Thymus (tissue), 11 donors: ENCODE results near the gene FAM20C. TPM values are rescaled to one million over a fixed set of nuclear protein-coding genes. Genes with fewer than 3 reads are reported as not detected.
"Not testable (repeated sequence)": the region's sequence is repeated elsewhere in the genome, so short reads cannot be mapped to it uniquely, and the experiment has no call there.

Experiments used
- DNase-seq, 9 donors: peaks; one replicate each; pipeline ENCODE4 v3.0.0-alpha.2; 2013; ENCODE audit warnings: low spot score in 9 of 9, low read depth in 6 of 9, missing footprints in 1 of 9
- H3K27ac ChIP-seq, 2 donors: one replicate each; pipeline ENCODE4 v1.5.1; 2013; ENCODE audit warnings: control low read depth in 1 of 2, low read depth in 1 of 2, low read length in 1 of 2, mild to moderate bottlenecking in 1 of 2, moderate library complexity in 1 of 2
- H3K27me3 ChIP-seq, 2 donors: one replicate each; pipeline ENCODE4 v1.5.1; 2013; ENCODE audit warnings: low read length in 1 of 2; ENCODE audit not compliant: control insufficient read depth in 2 of 2, insufficient read depth in 1 of 2
- H3K36me3 ChIP-seq, 2 donors: one replicate each; pipeline ENCODE4 v1.5.1; 2013; ENCODE audit warnings: low read length in 1 of 2, mild to moderate bottlenecking in 1 of 2, moderate library complexity in 1 of 2; ENCODE audit not compliant: control insufficient read depth in 2 of 2, insufficient read depth in 2 of 2
- H3K4me1 ChIP-seq, 2 donors: one replicate each; pipeline ENCODE4 v1.5.1; 2013; ENCODE audit warnings: low read length in 2 of 2; ENCODE audit not compliant: control insufficient read depth in 2 of 2, insufficient read depth in 2 of 2
- H3K4me3 ChIP-seq, 2 donors: one replicate each; pipeline ENCODE4 v1.5.1; 2013; ENCODE audit warnings: low read length in 2 of 2, control low read depth in 1 of 2, mild to moderate bottlenecking in 1 of 2
- H3K9me3 ChIP-seq, 2 donors: one replicate each; pipeline ENCODE4 v1.5.1; 2013; ENCODE audit warnings: low read length in 1 of 2, mild to moderate bottlenecking in 1 of 2; ENCODE audit not compliant: control insufficient read depth in 2 of 2, insufficient read depth in 1 of 2
- WGBS: extraction: QIAGEN DNeasy Blood & Tissue Kit; methylation state at CpG from one replicate; pipeline ENCODE4 v1.1.7; 2013; 5-methylcytosine and 5-hydroxymethylcytosine counted together
- polyA plus RNA-seq: library from polyadenylated mRNA; stranded (reverse); fragments of 200-250 nt; gene quantifications from one replicate; pipeline ENCODE4 v1.2.3, GENCODE V29; 2013
- total RNA-seq: library from RNA; stranded (reverse); fragments of 120-200 nt; gene quantifications from one replicate; pipeline ENCODE4 v1.2.4, GENCODE V29; 2013
- donor health status: healthy.

FAM20C gene
- total and polyA plus RNA-seq, 2 donors: 2.4 to 16.5 TPM

- H3K27ac ChIP-seq: no peak overlapping the region
- H3K36me3 ChIP-seq: no peaks in the 10 kb centered on the region
- H3K27me3 ChIP-seq: no peaks in the 10 kb centered on the region
- DNase-seq: no peak
- no peaks in the 10 kb centered on the region for H3K9me3 ChIP-seq
- 96% methylated on average over 17 of the region's 17 CpGs for WGBS
- H3K4me3 ChIP-seq: no peak overlapping the region
- no peaks in the 10 kb centered on the region for H3K4me1 ChIP-seq
Measured at GRCh38 chr7:204326-204725, 12.0 kb downstream of the FAM20C start.

GRCh38 chr7:205115-206010, 13.0 kb downstream of the FAM20C start:
- 97% methylated on average over 49 of the region's 49 CpGs for WGBS
- DNase-seq: peak in 1 of 9 donors; percentile 10
- H3K4me1 ChIP-seq: no peaks in the 10 kb centered on the region
- no peak overlapping the region for H3K4me3 ChIP-seq
- no peaks in the 10 kb centered on the region for H3K9me3 ChIP-seq
- H3K36me3 ChIP-seq: no peaks in the 10 kb centered on the region
- H3K27ac ChIP-seq: no peak overlapping the region
- H3K27me3 ChIP-seq: no peaks in the 10 kb centered on the region

GRCh38 chr7:206351-206750, 14.0 kb downstream of the FAM20C start:
- not testable (repeated sequence) for DNase-seq, H3K27ac ChIP-seq, H3K4me3 ChIP-seq, H3K4me1 ChIP-seq, H3K27me3 ChIP-seq, H3K36me3 ChIP-seq, H3K9me3 ChIP-seq
- 96% methylated on average over 31 of the region's 31 CpGs for WGBS

- H3K27ac ChIP-seq: no peak overlapping the region
- DNase-seq: no peak
- H3K27me3 ChIP-seq: no peaks in the 10 kb centered on the region
- 94% methylated on average over 39 of the region's 39 CpGs for WGBS
- H3K4me3 ChIP-seq: no peak overlapping the region
- no peaks in the 10 kb centered on the region for H3K4me1 ChIP-seq
- H3K36me3 ChIP-seq: no peaks in the 10 kb centered on the region
- no peaks in the 10 kb centered on the region for H3K9me3 ChIP-seq
Measured at GRCh38 chr7:207418-208129, 15.2 kb downstream of the FAM20C start.

GRCh38 chr7:208130-208673, 15.8 kb downstream of the FAM20C start:
- no peaks in the 10 kb centered on the region for H3K36me3 ChIP-seq
- no peak overlapping the region for H3K4me3 ChIP-seq
- H3K27me3 ChIP-seq: no peaks in the 10 kb centered on the region
- no peaks in the 10 kb centered on the region for H3K9me3 ChIP-seq
- no peak overlapping the region for H3K27ac ChIP-seq
- H3K4me1 ChIP-seq: no peaks in the 10 kb centered on the region
- no peak for DNase-seq
- 96% methylated on average over 10 of the region's 10 CpGs for WGBS

GRCh38 chr7:208816-209215, 16.4 kb downstream of the FAM20C start:
- no peak for DNase-seq
- H3K36me3 ChIP-seq: no peaks in the 10 kb centered on the region

GRCh38 chr7:209416-209815, 17.0 kb downstream of the FAM20C start:
- no peaks in the 10 kb centered on the region for H3K9me3 ChIP-seq
- WGBS: 82% methylated on average over 10 of the region's 10 CpGs
- H3K27me3 ChIP-seq: no peaks in the 10 kb centered on the region
- H3K27ac ChIP-seq: no peak overlapping the region
- no peaks in the 10 kb centered on the region for H3K4me1 ChIP-seq
- H3K4me3 ChIP-seq: no peak overlapping the region
- H3K36me3 ChIP-seq: no peaks in the 10 kb centered on the region
- no peak for DNase-seq

More at GRCh38 chr7:208816-209215, 16.4 kb downstream of the FAM20C start:
- Histone ChIP-seq H3K27ac (no peak overlapping the region), H3K9me3 (no peaks in the 10 kb centered on the region), H3K4me1 (no peaks in the 10 kb centered on the region), H3K27me3 (no peaks in the 10 kb centered on the region), H3K4me3 (no peak overlapping the region)
- WGBS: 96% methylated on average over 17 of the region's 17 CpGs

- no peak for DNase-seq
- Histone ChIP-seq H3K9me3 (no peaks in the 10 kb centered on the region), H3K27ac (no peak overlapping the region), H3K36me3 (no peaks in the 10 kb centered on the region), H3K4me1 (no peaks in the 10 kb centered on the region), H3K4me3 (no peak overlapping the region), H3K27me3 (no peaks in the 10 kb centered on the region)
- WGBS: 77% methylated on average over 24 of the region's 24 CpGs
Measured at GRCh38 chr7:209906-210305, 17.5 kb downstream of the FAM20C start.

GRCh38 chr7:210401-210925, 18.1 kb downstream of the FAM20C start:
- Histone ChIP-seq H3K27ac (no peak overlapping the region), H3K36me3 (no peaks in the 10 kb centered on the region), H3K27me3 (no peaks in the 10 kb centered on the region), H3K4me1 (no peaks in the 10 kb centered on the region), H3K9me3 (no peaks in the 10 kb centered on the region), H3K4me3 (no peak overlapping the region)
- 97% methylated on average over 31 of the region's 31 CpGs for WGBS
- no peak for DNase-seq
